Activated CD8-positive, alpha-beta memory T cell treated with anti-CD3 and anti-CD28 coated beads, Interleukin-2, amount 50 U/mL, for 48 hours (primary cell): ENCODE measurements around the gene TIMM21.
A peak's percentile ranks its signal among the peaks of the same experiment; 100 is the strongest.

Experiments used
- DNase-seq: peaks from one replicate; pipeline ENCODE4 v3.0.0-alpha.2; 2020

Gene TIMM21

GRCh38 chr18:74147779-74148542, at the start of gene TIMM21, which contains the start of gene FBXO15:
Gene TIMM21 (plus strand): TSS chr18:74148523. CDS start chr18:74148809, 286 bp downstream.
Gene FBXO15 (minus strand): TSS chr18:74147834. CDS start chr18:74147785, 49 bp downstream.
- DNase-seq, result peak; percentile 98

- DNase-seq, result no peak
Observed at GRCh38 chr18:74108460-74108859, 39.9 kb upstream of the TIMM21 start.

- no peak for DNase-seq
Observed at GRCh38 chr18:74110149-74110548, 38.2 kb upstream of the TIMM21 start.

- DNase-seq, result no peak
Observed at GRCh38 chr18:74110976-74111375, 37.3 kb upstream of the TIMM21 start.

- no peak for DNase-seq
Observed at GRCh38 chr18:74113711-74114110, 34.6 kb upstream of the TIMM21 start.

- DNase-seq, result no peak
Observed at GRCh38 chr18:74114116-74114515, 34.2 kb upstream of the TIMM21 start.

- no peak for DNase-seq
Observed at GRCh38 chr18:74115046-74115445, 33.3 kb upstream of the TIMM21 start.

- DNase-seq, result no peak
Observed at GRCh38 chr18:74116633-74117554, 31.4 kb upstream of the TIMM21 start.

GRCh38 chr18:74123200-74123599, 25.1 kb upstream of the TIMM21 start:
- no peak for DNase-seq

GRCh38 chr18:74124642-74125041, 23.7 kb upstream of the TIMM21 start:
- no peak for DNase-seq

GRCh38 chr18:74126684-74127655, 21.4 kb upstream of the TIMM21 start:
- DNase-seq, result no peak

- DNase-seq, result no peak
Observed at GRCh38 chr18:74128159-74128558, 20.2 kb upstream of the TIMM21 start.

GRCh38 chr18:74131124-74131523, 17.2 kb upstream of the TIMM21 start:
- DNase-seq, result no peak

GRCh38 chr18:74132201-74132600, 16.1 kb upstream of the TIMM21 start:
- no peak for DNase-seq

GRCh38 chr18:74137920-74138538, 10.3 kb upstream of the TIMM21 start:
- no peak for DNase-seq

- no peak for DNase-seq
Observed at GRCh38 chr18:74139411-74139810, 8.9 kb upstream of the TIMM21 start.

- DNase-seq, result no peak
Observed at GRCh38 chr18:74139888-74140287, 8.4 kb upstream of the TIMM21 start.

GRCh38 chr18:74140582-74140981, 7.7 kb upstream of the TIMM21 start:
- DNase-seq, result no peak

GRCh38 chr18:74141667-74142066, 6.7 kb upstream of the TIMM21 start:
- no peak for DNase-seq

GRCh38 chr18:74142252-74142651, 6.1 kb upstream of the TIMM21 start:
- no peak for DNase-seq

- no peak for DNase-seq
Observed at GRCh38 chr18:74146756-74147155, 1.6 kb upstream of the TIMM21 start.

- DNase-seq, result no peak
Observed at GRCh38 chr18:74147491-74147778, 888 bp upstream of the TIMM21 start.
